Activated effector memory CD4-positive, alpha-beta T cell treated with Interleukin-2 at 50 U/mL for 16 hours (primary cell): ENCODE measurements around the gene VEZF1.

Experiments used
- DNase-seq: peaks from one replicate; pipeline ENCODE4 v3.0.0-alpha.2; 2020

Gene VEZF1, protein sequence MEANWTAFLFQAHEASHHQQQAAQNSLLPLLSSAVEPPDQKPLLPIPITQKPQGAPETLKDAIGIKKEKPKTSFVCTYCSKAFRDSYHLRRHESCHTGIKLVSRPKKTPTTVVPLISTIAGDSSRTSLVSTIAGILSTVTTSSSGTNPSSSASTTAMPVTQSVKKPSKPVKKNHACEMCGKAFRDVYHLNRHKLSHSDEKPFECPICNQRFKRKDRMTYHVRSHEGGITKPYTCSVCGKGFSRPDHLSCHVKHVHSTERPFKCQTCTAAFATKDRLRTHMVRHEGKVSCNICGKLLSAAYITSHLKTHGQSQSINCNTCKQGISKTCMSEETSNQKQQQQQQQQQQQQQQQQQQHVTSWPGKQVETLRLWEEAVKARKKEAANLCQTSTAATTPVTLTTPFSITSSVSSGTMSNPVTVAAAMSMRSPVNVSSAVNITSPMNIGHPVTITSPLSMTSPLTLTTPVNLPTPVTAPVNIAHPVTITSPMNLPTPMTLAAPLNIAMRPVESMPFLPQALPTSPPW

GRCh38 chr17:57987581-57988300, at the start of gene VEZF1:
TSS of gene VEZF1 (minus strand) at chr17:57988254. CDS start at chr17:57988111, 143 bp downstream.
- peak; percentile 78 for DNase-seq

DNA sequence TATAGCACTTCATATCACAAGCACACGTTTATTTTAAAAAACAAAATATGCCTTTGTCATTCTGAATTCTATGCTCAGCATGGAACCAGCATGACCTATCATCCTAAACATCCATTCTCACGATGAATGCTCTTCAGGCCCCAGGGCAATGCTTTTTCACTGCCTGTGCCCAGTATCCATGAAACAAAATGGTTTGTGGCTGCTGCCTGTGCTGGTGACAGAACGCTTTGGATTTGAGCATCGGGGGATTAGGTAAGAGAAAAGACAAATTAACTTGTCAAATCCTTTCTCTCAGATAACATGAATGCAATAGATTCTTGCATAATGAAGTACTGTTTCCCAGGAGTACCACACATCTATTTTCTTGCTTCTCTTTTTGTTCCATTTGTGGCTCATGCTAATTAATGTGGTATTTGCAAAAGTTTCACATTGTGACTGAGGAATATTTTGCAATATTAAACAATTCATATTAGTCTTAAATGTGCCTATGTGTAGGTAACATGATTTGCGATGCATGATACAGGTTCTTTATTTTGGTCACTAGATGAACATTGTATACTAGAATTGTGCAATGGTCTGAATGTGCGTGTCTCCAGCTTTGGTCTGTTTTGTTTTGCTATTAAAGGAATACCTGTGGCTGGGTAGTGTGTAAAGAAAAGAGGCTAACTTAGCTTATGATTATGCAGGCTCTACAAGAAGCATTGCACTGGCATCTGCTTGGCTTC, 44.8 kb upstream of the VEZF1 start:
- DNase-seq, result no peak

DNA sequence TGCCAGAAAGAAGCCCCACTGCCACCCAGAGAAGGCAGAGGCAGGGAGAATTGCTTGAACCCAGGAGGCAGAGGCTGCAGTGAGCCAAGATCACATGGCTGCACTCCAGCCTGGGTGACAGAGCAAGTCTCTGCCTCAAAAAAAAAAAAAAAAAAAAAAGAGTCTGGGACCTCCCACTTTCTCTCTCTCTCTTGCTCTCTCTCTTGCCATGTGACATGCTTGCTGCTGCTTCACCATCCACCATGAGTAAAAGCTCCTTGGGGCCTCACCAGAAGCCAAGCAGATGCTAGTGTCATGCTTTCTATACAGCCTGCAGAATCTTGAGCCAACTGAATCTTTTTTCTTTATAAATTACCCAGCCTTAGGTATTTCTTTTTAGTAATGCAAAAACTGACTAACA, 40.5 kb upstream of the VEZF1 start:
- no peak for DNase-seq

GRCh38 chr17:58020401-58020800, 32.3 kb upstream of the VEZF1 start:
- DNase-seq, result no peak

DNA sequence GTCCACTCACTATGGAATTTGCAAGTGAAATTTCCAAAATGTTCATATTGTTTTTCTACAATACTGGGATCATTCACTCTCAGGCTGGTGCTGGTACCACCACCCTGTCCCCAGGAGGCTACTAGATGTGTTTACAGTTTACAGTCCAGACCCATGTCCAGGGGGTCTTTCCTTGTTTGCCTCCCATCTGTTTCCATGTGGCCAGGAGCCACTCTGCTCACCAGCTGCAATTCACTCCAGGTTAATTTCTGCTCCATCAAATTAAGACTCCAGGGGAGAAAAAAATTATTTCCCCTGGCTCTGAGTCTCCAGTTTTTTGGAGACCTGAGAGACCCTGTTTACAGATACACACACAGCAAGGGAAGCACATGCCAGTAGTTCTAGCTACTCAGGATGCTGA, 31.5 kb upstream of the VEZF1 start:
- no peak for DNase-seq

GRCh38 chr17:58019039-58019438, 31.0 kb upstream of the VEZF1 start:
- DNase-seq, result no peak

GRCh38 chr17:58010067-58010799, 22.2 kb upstream of the VEZF1 start:
- DNase-seq, result no peak

DNA sequence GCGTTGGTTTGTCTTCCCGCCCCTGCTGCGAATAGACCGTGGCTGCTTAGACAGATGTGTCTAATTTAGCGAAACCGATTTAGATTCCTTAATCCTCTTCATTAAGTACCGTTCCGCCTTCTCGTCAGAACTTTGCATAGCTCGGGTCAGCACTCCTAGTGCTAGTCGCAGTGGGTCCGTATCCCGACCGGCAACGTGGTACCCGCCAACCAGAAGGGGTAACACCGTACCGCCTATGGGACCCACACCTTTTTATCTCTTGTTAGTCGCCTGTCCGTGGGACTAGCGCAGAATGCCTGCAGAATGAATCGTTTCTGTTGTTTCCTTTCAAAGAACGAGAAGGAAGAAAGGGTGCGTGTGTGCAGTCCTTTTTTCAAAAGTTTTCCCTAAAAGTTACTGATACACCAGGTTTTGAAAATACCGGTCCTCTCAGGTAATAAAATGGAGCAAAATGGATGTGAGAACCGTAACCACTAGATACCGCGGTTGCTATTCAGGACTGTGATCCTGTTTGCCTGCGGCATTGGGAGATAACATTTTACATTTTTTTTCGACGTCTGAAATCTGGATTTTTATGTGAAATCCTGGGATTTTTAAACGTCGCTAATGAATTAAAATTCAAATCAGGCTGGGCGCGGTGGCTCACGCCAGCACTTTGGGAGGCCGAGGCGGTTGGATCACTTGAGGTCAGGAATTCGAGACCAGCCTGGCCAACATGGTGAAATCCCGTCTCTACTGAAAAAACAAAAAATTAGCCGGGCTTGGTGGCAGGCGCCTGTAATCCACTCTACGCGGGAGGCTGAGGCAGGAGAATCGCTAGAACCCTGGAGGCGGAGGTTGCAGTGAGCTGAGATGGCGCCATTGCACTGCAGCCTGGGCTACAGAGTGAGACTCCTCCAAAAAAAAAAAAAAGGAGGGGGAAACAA, 20.0 kb upstream of the VEZF1 start:
- no peak for DNase-seq

GRCh38 chr17:58006924-58007780, 19.1 kb upstream of the VEZF1 start, which contains the start of gene SRSF1:
TSS of gene SRSF1 (minus strand) at chr17:58007246. CDS start at chr17:58007137, 109 bp downstream.
- DNase-seq, result peak; percentile 96

DNA sequence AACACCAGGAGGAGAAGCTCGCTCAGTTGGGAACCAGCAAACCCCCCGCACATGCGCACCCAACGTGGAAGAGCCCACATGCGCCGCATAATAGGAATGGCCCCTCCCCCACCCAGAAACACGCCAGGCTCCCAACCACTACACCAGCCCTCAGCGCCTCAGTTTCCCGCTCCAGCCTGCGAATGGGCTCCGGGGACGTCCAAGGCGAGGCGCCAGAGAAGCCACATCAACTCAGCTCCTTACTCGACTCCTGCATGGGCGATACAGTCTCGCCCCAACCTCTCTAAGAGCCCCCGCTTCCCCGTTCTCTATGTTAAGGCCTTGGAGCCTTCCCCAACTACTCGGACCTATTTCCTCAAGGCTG, 18.5 kb upstream of the VEZF1 start:
- no peak for DNase-seq

DNA sequence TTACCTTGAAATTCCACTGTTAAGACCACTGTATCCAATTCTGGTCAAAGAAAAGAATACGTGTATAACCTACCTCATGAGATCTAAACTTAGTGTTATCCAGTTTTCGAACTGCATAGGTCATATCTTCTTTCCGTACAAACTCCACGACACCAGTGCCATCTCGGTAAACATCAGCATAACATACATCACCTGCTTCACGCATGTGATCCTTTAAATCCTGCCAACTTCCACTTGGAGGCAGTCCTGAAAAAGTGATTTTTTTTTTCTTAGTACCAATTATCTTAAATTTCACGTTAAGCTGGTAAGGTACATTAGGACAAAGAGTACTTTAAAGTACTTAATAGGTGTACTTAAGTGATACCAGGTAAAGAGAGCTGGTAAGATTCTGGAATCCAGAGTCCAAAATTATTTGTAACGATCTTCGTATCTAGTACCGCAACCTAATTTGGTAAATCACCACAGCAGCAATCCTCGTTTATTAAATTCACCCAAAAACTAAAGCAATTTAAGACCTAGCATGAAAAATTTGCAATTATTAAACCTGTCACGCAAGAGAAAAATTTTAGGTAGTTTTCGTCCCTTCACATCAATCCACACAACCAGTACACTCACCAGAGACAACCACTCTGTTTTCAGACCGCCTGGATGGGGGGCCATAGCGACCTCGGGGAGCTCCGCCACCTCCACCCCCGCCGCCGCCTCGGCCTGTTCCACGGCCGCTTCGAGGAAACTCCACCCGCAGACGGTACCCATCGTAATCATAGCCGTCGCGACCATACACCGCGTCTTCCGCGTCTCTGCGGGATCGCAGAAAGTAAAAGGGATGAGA, 17.9 kb upstream of the VEZF1 start:
- peak; percentile 38 for DNase-seq

GRCh38 chr17:58005031-58005727, 17.1 kb upstream of the VEZF1 start:
- DNase-seq, result no peak

GRCh38 chr17:58004060-58004459, 16.0 kb upstream of the VEZF1 start:
- no peak for DNase-seq

DNA sequence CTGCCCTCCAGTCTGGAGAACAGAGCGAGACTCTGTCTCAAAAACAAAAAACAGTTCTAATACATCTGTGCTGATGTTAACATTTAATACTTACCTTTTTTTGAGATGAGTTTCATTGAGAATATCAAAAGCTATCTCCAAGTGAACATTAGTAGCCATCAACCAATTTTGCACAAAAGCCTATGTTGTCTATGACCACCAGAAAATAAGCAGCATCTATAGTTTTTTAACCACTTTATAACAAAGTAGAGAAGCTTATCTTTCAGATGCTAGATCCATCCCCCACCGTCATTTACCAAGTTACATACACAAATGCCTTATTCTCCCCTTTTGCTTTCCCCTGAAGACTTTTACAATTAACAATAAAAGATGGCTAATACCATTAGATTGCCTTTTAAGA, 14.9 kb upstream of the VEZF1 start:
- no peak for DNase-seq

DNA sequence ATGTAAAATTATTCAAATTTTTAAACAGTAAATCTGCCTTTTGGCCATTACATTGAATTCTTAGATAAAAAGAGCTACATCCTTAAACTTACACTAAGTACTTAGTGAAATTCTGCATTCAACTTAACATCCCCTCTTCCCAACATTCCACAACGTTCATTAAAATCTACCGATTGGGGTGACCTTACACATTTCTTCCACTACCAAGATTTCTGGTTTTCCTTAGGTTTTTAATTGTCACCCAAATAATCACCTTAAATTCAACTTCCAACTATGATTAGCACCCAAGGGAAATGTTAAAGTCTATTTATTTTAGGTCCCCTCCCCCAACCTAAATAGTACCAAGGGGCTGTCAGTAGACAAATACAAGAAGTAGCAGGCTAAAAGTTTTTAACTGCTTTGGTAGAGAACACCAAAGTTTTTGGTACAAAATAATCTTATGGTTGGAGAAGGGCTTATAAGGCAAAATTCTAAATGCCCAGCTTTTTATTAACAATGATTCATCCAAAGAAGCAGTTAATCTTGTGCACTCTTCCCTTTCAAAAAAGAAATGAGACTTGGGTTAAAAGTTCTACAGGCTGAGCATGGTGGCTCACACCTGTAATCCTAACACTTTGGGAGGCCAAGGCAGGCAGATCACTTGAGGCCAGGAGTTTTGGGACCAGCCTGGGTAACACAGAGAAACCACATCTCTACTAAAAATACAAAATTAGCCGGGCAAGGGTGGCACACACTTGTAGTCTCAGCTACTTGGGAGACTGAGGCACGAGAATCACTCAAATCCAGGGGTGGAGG, 14.3 kb upstream of the VEZF1 start:
- no peak for DNase-seq

DNA sequence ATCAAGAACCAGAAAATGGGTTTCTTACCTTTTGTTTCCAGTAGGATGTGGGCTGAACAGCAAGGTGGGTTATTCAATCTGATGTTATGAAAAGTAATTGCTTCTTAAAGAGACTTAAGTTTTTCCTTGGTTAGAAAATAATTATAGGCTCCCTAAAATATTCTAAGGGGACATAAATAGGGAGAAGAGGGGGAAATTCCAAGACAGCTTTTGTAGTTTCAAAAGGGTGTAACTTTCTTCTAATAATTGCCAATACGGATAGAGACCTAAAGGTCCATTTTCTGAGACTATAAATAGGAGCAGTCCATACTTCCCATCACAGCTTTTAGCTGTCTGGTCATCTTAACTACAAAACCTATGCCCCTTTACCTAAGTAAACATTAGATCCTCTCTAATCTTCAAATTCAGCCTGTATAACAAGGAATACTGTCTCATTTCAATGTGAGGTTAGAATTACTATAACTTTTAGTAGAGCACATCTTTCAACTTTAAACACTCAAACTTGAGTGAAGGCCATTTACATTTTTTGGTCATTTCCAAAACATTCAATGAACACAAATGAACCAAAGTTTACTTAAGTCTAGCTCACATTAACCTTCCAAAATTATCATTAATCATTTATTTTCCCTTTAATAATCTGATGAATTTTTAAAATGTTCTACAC, 13.5 kb upstream of the VEZF1 start:
- no peak for DNase-seq

DNA sequence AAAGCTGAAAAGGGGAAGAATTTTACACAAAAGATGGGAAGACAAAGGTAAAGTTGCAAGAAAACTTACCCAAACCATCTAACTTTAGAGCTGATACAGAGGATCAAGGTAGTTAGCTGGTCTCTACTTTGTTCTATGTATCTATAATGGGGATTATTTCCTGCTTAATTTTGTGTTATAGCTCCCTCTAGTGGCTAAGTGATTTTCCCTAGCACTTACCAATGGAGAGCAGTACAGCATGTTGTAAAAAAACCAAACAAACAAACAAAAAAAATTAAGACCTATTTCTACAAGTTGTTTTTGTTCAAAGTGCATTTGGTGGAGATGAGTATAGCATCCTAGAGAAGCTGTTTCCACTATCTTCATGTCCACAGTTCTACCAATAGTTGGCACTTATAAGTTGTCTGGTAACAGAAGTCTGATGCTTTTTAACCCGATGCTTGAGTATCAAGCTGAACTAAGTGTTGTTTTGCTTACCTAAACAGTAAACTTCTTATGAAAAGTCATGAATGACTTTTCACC, 11.5 kb upstream of the VEZF1 start:
- no peak for DNase-seq
